Measurements from ENCODE around the gene PRKAG3.

PRKAG3 gene

DNA sequence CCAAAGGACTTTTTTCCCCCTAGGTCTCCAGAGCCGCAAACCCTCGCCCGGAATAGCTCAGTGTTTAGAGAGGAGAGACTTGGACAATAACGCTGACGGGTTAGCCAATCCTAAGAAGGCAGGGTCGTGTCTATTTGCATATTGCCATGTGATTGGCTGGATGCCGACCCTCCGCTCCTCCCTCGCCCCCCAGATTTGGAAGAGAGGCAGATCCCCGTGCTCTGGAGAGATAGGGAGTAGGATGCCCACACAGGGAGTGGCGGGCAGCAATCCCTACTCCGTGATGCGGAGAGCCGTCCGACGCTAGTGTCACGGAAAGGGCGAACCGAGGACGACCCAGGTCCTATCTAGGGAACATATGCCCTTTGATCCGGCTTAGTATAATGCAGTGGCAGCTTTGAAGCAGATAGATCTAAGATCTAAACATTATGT lies 29.4 kb upstream of the PRKAG3 start:
- peaks cover 96% of the 10 kb centered on the region for H3K27me3 ChIP-seq (ENCODE audit: insufficient read depth, low read length)
- H3K27ac ChIP-seq (ENCODE audit: low read length), result no peak overlapping the region
- H3K4me1 ChIP-seq (ENCODE audit: insufficient read depth, low read length), result peaks cover 10% of the 10 kb centered on the region
- H3K36me3 ChIP-seq (ENCODE audit: insufficient read depth, low read depth, low read length), result no peaks in the 10 kb centered on the region
- H3K9ac ChIP-seq (ENCODE audit: low read depth, low read length), result no peak overlapping the region
- H3K4me3 ChIP-seq (ENCODE audit: low read length), result no peak overlapping the region
- no peaks in the 10 kb centered on the region; the same call in 1 of the 2 replicates for H3K9me3 ChIP-seq (ENCODE audit: insufficient read depth, low read depth, low read length)

DNA sequence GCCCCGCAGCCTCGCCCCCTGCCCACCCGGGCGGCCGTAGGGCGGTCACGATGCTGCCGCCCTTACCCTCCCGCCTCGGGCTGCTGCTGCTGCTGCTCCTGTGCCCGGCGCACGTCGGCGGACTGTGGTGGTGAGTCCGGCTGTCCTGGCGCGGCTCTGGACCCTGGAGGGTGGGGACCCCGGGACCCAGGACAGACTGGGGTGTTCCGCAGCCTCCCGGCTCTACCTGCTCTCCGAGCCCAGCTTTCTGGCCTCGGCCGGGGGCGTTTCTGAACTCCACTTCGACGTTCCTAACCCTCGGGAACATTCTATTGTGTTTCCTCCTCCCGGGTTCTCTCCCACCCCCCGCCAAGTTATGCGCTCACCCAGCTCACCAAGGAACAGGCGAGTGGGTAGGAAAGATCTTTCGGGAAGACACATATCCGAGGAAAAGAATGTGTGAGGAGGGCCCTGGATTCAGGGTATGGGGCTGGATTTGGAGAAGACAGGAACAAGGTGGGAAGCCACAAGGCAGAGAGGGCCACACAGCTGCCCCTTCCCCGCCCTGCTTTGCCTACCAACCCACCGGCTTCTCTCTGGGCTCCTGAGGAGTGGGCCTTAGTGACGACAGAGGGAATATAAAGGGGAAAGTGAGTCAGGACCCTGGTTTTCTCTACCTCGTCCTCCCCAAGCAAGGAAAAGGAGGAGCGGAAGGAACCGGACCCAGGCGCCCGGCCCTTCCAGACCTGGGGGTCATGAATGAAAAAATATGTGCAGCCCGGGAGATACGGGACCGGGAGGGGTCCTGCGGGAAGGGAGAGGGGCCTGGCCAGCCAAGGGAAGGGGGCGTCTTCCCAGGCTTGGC lies 28.6 kb upstream of the PRKAG3 start:
- no peaks in the 10 kb centered on the region; the same call in 1 of the 2 replicates for H3K9me3 ChIP-seq (ENCODE audit: insufficient read depth, low read depth, low read length)
- peak overlapping the region; percentile 40 for H3K4me3 ChIP-seq (ENCODE audit: low read length)
- H3K9ac ChIP-seq (ENCODE audit: low read depth, low read length), result no peak overlapping the region
- H3K4me1 ChIP-seq (ENCODE audit: insufficient read depth, low read length), result peaks cover 12% of the 10 kb centered on the region
- no peak overlapping the region for H3K27ac ChIP-seq (ENCODE audit: low read length)
- peaks cover 99% of the 10 kb centered on the region for H3K27me3 ChIP-seq (ENCODE audit: insufficient read depth, low read length)
- H3K36me3 ChIP-seq (ENCODE audit: insufficient read depth, low read depth, low read length), result no peaks in the 10 kb centered on the region

- no peak within 1 kb of the TSS for H3K9ac ChIP-seq (ENCODE audit: low read depth, low read length)
- H3K4me3 ChIP-seq (ENCODE audit: low read length), result peak within 1 kb of the TSS; percentile 40
Measured at GRCh38 chr2:218859556-218859987, 28.0 kb upstream of the PRKAG3 start, which contains the start of gene WNT6. TSS of gene WNT6 (plus strand) at chr2:218859805. CDS start at chr2:218860038, 233 bp downstream.

DNA sequence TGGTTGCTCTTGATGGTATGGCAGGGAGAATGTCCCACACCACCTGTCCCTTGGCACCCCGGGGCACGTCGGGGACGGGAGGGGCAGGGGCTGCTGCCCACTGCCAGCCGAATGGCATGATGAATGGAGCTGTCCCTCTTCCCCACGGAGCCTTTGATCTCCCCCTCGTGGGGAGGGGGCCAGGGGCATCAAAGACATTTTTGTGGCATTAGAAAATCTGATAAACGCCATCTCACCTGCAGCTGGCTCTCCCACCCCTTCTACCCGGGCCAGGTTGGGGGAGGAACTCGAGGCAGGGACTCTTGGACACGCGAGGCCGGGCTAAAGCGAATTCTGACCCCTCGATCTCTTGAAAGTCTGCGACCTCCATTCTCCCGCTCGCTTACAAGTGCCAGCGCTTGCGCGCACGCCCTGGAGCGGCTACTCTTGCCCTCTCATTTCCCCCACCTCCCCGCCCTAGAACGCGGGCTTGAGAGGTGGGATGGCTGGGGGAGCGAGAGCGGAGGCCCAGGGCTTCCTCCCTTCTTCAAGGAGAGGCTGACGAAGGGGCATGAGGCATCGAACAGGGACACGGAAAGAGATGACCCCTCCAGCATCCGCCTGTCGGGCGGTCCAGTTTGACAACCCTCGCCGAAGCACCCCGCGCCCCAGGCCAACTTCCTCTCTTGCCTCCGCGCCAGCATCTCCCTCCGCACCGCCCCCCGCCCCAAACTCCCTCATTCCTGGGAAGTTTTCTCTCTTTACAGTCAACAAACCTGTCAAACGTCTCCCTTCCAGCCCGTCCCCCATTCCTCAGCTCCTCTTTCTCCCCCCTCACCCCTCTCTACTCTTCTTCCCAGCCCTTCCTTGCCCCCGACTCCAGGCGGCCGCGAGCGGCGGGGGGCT lies 27.3 kb upstream of the PRKAG3 start:
- H3K4me3 ChIP-seq (ENCODE audit: low read length), result peak overlapping the region; percentile 35; the same call in 1 of the 2 replicates
- no peaks in the 10 kb centered on the region for H3K36me3 ChIP-seq (ENCODE audit: insufficient read depth, low read depth, low read length)
- no peaks in the 10 kb centered on the region; the same call in 1 of the 2 replicates for H3K9me3 ChIP-seq (ENCODE audit: insufficient read depth, low read depth, low read length)
- peaks cover 12% of the 10 kb centered on the region for H3K4me1 ChIP-seq (ENCODE audit: insufficient read depth, low read length)
- peaks cover 99% of the 10 kb centered on the region for H3K27me3 ChIP-seq (ENCODE audit: insufficient read depth, low read length)
- no peak overlapping the region for H3K9ac ChIP-seq (ENCODE audit: low read depth, low read length)
- H3K27ac ChIP-seq (ENCODE audit: low read length), result no peak overlapping the region

More at GRCh38 chr2:218859556-218859987, 28.0 kb upstream of the PRKAG3 start, which contains the start of gene WNT6:
- Histone ChIP-seq H3K9me3 (ENCODE audit: insufficient read depth, low read depth, low read length) (no peaks in the 10 kb centered on the region; the same call in 1 of the 2 replicates), H3K27ac (ENCODE audit: low read length) (no peak within 1 kb of the TSS), H3K4me1 (ENCODE audit: insufficient read depth, low read length) (peaks cover 12% of the 10 kb centered on the region), H3K36me3 (ENCODE audit: insufficient read depth, low read depth, low read length) (no peaks in the 10 kb centered on the region), H3K27me3 (ENCODE audit: insufficient read depth, low read length) (peaks cover 99% of the 10 kb centered on the region)

DNA sequence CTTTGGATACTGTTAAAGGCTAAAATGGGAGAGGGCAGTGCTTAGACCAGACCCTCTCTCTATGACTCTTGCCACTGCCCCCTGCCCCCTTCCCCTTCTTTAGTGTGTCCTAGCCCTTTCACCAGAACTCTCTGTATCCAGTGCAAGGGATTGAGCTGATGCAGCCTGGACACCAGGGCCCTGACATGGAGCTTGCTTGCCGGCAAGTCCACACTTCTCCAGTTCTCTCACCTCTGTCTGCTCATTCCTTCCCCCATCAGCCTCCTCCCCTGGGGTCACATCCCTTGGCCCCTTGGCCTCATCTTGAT lies 26.5 kb upstream of the PRKAG3 start:
- Histone ChIP-seq H3K9ac (ENCODE audit: low read depth, low read length) (no peak overlapping the region), H3K36me3 (ENCODE audit: insufficient read depth, low read depth, low read length) (no peaks in the 10 kb centered on the region), H3K9me3 (ENCODE audit: insufficient read depth, low read depth, low read length) (no peaks in the 10 kb centered on the region; the same call in 1 of the 2 replicates), H3K4me3 (ENCODE audit: low read length) (no peak overlapping the region), H3K27ac (ENCODE audit: low read length) (no peak overlapping the region), H3K4me1 (ENCODE audit: insufficient read depth, low read length) (peaks cover 12% of the 10 kb centered on the region), H3K27me3 (ENCODE audit: insufficient read depth, low read length) (peaks cover 99% of the 10 kb centered on the region)

DNA sequence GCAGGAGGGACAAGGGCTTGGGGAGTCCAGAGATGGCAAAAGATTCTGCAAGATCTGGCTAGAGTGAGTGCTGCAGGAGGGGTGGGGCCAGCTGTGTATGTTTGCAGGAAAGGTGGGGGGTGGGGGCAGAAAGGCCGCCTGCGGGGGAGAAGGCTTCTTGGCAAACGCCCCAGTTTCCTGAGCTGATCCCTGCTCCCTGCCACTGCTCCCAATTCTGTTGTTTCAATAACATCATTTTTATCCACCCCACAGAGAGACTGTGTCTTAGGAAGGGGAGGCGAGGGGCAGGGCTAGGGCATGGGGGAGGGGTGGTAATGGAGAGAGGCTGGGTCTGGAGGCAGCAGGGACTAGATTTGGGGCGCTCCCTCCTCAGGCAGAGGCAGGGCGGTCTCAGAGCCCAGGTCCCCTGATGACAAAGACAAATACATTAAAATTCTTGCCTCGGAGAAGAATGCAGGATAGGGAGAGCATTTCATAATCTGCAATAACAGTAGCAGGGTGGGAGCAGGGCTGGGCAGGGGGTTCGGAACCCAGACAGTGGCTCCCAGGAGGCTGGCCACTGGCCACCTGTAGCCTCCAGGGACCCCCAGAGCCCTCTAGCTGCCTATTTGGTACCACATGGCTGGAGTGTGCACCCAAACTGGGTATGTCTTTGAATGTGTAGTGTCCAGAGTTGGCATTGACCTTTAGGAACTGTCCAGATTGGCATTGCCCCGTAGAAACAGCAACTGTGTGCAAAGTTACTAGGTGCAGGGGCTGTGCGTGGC lies 26.0 kb upstream of the PRKAG3 start:
- no peaks in the 10 kb centered on the region; the same call in 1 of the 2 replicates for H3K9me3 ChIP-seq (ENCODE audit: insufficient read depth, low read depth, low read length)
- peaks cover 99% of the 10 kb centered on the region for H3K27me3 ChIP-seq (ENCODE audit: insufficient read depth, low read length)
- H3K36me3 ChIP-seq (ENCODE audit: insufficient read depth, low read depth, low read length), result no peaks in the 10 kb centered on the region
- H3K4me3 ChIP-seq (ENCODE audit: low read length), result no peak overlapping the region
- H3K9ac ChIP-seq (ENCODE audit: low read depth, low read length), result no peak overlapping the region
- H3K27ac ChIP-seq (ENCODE audit: low read length), result no peak overlapping the region
- peaks cover 12% of the 10 kb centered on the region for H3K4me1 ChIP-seq (ENCODE audit: insufficient read depth, low read length)

- Histone ChIP-seq H3K9me3 (ENCODE audit: insufficient read depth, low read depth, low read length) (no peaks in the 10 kb centered on the region; the same call in 1 of the 2 replicates), H3K27me3 (ENCODE audit: insufficient read depth, low read length) (peaks cover 93% of the 10 kb centered on the region), H3K4me3 (ENCODE audit: low read length) (no peak overlapping the region), H3K36me3 (ENCODE audit: insufficient read depth, low read depth, low read length) (no peaks in the 10 kb centered on the region), H3K4me1 (ENCODE audit: insufficient read depth, low read length) (peaks cover 12% of the 10 kb centered on the region), H3K27ac (ENCODE audit: low read length) (no peak overlapping the region), H3K9ac (ENCODE audit: low read depth, low read length) (no peak overlapping the region)
Measured at GRCh38 chr2:218856896-218857243, 25.3 kb upstream of the PRKAG3 start.

DNA sequence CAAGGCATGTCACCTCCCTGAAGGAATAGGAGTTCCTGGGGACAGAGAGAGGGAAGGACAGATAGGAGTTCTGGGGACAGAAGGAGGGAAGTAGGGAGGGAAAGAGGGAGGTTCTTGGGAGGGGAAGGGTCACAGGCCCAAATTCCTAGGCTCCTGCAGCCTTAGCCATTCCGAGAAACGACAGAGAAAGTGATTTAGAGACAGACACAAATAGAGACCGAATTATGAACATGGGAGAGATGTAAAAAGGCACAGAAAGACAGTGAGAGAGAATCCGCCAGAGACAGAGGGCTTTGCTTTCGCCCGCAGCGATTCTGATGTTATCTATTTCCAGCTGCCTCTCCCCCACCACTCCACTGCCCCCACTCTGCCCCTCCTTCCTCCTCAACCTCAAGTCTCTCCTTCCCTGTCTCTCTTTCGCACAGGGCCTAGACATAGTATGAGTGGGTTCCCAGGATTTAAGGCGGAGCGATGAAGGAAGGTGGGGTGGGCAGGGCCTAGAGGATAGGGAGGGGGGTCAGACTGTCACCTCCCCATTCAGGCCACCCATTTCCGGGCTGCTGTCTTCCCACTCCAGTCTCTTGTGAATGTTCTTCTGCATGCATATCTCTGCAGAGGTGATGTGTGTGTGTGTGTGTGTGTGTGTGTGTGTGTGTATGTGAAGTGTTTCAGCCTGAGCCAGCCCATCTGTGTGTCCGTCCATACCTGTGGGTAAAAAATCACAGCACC lies 24.7 kb upstream of the PRKAG3 start:
- Histone ChIP-seq H3K27ac (ENCODE audit: low read length) (no peak overlapping the region), H3K9me3 (ENCODE audit: insufficient read depth, low read depth, low read length) (no peaks in the 10 kb centered on the region; the same call in 1 of the 2 replicates), H3K4me1 (ENCODE audit: insufficient read depth, low read length) (peaks cover 12% of the 10 kb centered on the region), H3K36me3 (ENCODE audit: insufficient read depth, low read depth, low read length) (no peaks in the 10 kb centered on the region), H3K9ac (ENCODE audit: low read depth, low read length) (no peak overlapping the region), H3K4me3 (ENCODE audit: low read length) (no peak overlapping the region), H3K27me3 (ENCODE audit: insufficient read depth, low read length) (peaks cover 87% of the 10 kb centered on the region)

DNA sequence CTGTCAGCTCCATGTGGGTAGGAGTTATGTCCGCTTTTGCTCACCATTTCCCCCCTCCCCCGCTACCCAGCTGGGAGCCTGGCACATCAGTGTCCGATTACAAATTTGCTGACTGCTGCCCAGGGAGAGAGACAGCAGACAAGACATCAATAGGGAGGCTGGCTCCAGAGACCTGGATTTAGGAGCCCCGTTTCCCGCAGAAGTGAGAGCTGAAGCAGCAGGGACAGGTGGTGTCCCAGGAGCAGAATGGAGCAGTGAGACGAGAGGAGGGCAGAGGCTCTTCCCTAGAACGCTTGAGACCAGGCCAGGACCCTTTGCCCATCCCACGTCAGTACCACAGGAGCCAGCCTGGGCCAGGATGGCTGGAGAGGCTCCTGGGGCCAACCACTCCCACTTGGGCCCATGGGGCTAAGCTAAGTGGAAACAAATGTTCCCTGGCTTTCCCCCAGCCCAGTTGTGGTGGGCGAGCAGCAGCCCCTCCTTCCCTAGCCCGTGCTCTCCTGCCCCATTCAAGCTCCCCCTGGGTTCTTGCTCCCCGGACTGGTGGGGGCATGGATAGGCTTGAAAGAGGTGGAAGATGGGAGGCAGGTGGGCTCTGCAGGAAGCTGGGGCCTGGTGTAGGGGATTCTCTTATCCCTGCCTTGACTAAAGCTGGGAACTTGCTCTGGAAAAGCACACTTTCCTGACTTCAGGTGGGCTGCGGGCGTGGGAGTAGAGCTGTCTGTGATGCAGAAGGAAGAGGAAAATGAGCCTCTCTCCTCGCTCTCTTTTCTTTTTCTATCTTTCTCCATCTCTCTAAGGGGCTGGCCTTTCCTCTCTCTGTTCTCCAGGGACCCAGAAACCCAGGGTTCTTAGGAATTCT lies 23.9 kb upstream of the PRKAG3 start:
- no peaks in the 10 kb centered on the region; the same call in 1 of the 2 replicates for H3K9me3 ChIP-seq (ENCODE audit: insufficient read depth, low read depth, low read length)
- no peak overlapping the region for H3K4me3 ChIP-seq (ENCODE audit: low read length)
- no peak overlapping the region for H3K9ac ChIP-seq (ENCODE audit: low read depth, low read length)
- H3K27me3 ChIP-seq (ENCODE audit: insufficient read depth, low read length), result peaks cover 80% of the 10 kb centered on the region
- peaks cover 12% of the 10 kb centered on the region for H3K4me1 ChIP-seq (ENCODE audit: insufficient read depth, low read length)
- no peak overlapping the region for H3K27ac ChIP-seq (ENCODE audit: low read length)
- H3K36me3 ChIP-seq (ENCODE audit: insufficient read depth, low read depth, low read length), result no peaks in the 10 kb centered on the region

GRCh38 chr2:218854860-218855259 lies 23.3 kb upstream of the PRKAG3 start:
- peaks cover 73% of the 10 kb centered on the region for H3K27me3 ChIP-seq (ENCODE audit: insufficient read depth, low read length)
- H3K27ac ChIP-seq (ENCODE audit: low read length), result no peak overlapping the region
- no peak overlapping the region for H3K4me3 ChIP-seq (ENCODE audit: low read length)
- H3K9ac ChIP-seq (ENCODE audit: low read depth, low read length), result no peak overlapping the region
- H3K4me1 ChIP-seq (ENCODE audit: insufficient read depth, low read length), result peaks cover 12% of the 10 kb centered on the region
- H3K9me3 ChIP-seq (ENCODE audit: insufficient read depth, low read depth, low read length), result no peaks in the 10 kb centered on the region
- no peaks in the 10 kb centered on the region for H3K36me3 ChIP-seq (ENCODE audit: insufficient read depth, low read depth, low read length)

All from iPS-20b (cell line).